NB4 (cell line): ENCODE results near the gene SYT3.
"Not testable (repeated sequence)": the region's sequence is repeated elsewhere in the genome, so short reads cannot be mapped to it uniquely, and the experiment has no call there.

ENCODE experiments used
- DNase-seq: peaks from one replicate; pipeline ENCODE4 v3.0.0; 2010; ENCODE audit warnings: low read depth
- H3K4me3 ChIP-seq: one replicate; pipeline ENCODE4 v1.5.1; 2011; ENCODE audit warnings: mild to moderate bottlenecking, low read depth, low read length, moderate library complexity
- MYC ChIP-seq: IDR thresholded peaks from 2 replicates; pipeline ENCODE4 v1.6.1; 2011; ENCODE audit warnings: low read depth, low read length
- POLR2A ChIP-seq: IDR thresholded peaks from 2 replicates; pipeline ENCODE4 v1.6.1; 2011; ENCODE audit warnings: mild to moderate bottlenecking; ENCODE audit not compliant: insufficient read length; ENCODE audit errors: extremely low read depth
- TF ChIP-seq, protein P1 (sequence below): IDR thresholded peaks from one replicate; pipeline ENCODE4 v1.5.1; 2012; ENCODE audit warnings: low read depth, low read length
- TF ChIP-seq, protein P2 (sequence below): IDR thresholded peaks from 2 replicates; pipeline ENCODE4 v1.6.1; 2011; ENCODE audit warnings: low read depth, low read length

The SYT3 gene

DNA sequence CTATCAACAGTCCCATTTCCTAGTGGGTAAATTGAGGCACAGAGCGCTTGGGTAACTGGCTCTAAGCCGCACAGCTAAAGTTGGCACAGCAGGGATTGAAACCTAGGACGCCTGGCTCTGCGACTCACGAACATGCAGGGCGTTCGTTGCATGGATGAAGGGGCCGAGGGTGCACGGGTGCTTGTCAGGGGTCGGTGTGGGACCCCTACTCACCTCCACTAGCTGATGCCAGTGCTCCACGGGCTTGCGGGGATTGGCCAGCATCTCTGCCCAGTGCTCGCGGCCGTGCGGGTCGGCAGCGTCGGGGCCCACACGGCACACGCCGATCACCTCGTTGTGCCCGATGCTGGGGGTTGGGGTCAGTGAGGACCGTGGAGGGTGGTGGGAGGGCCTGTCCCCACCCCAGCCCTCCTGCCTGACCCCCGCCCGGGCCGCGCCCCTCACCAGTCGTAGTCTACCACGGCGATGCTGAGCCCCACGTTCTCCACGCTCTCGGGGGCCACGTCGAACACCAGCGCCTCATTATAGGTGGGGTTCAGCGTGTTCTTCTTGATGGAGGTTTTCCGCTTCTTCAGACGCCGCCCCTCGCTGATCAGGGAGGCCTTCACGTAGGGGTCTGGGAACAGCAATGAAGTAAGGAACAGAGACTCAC is 14.6 kb downstream of the SYT3 start:
- H3K4me3 ChIP-seq: no peak overlapping the region
- TF ChIP-seq, protein P1, sequence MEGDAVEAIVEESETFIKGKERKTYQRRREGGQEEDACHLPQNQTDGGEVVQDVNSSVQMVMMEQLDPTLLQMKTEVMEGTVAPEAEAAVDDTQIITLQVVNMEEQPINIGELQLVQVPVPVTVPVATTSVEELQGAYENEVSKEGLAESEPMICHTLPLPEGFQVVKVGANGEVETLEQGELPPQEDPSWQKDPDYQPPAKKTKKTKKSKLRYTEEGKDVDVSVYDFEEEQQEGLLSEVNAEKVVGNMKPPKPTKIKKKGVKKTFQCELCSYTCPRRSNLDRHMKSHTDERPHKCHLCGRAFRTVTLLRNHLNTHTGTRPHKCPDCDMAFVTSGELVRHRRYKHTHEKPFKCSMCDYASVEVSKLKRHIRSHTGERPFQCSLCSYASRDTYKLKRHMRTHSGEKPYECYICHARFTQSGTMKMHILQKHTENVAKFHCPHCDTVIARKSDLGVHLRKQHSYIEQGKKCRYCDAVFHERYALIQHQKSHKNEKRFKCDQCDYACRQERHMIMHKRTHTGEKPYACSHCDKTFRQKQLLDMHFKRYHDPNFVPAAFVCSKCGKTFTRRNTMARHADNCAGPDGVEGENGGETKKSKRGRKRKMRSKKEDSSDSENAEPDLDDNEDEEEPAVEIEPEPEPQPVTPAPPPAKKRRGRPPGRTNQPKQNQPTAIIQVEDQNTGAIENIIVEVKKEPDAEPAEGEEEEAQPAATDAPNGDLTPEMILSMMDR: no peak
- no peak for TF ChIP-seq MYC
- no peak for TF ChIP-seq POLR2A
- no peak for DNase-seq

GRCh38 chr19:50620394-50620906 is 19.2 kb downstream of the SYT3 start:
- not testable (repeated sequence) for DNase-seq, H3K4me3 ChIP-seq

GRCh38 chr19:50619184-50619583 is 20.5 kb downstream of the SYT3 start:
- H3K4me3 ChIP-seq, DNase-seq: not testable (repeated sequence)

- H3K4me3 ChIP-seq, DNase-seq: not testable (repeated sequence)
Measured at GRCh38 chr19:50618379-50618778, 21.3 kb downstream of the SYT3 start.

GRCh38 chr19:50612504-50613404 is 26.9 kb downstream of the SYT3 start:
- H3K4me3 ChIP-seq, DNase-seq: not testable (repeated sequence)

- no peak overlapping the region for H3K4me3 ChIP-seq
- DNase-seq: peak; percentile 88
- TF ChIP-seq, protein P1: peak; percentile 55
- peak; percentile 43; the same call in 1 of the 2 replicates for TF ChIP-seq MYC
- no peak for TF ChIP-seq POLR2A
- TF ChIP-seq, protein P2, sequence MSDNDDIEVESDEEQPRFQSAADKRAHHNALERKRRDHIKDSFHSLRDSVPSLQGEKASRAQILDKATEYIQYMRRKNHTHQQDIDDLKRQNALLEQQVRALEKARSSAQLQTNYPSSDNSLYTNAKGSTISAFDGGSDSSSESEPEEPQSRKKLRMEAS: peak; percentile 38; the same call in 1 of the 2 replicates
Measured at GRCh38 chr19:50607874-50608785, 31.6 kb downstream of the SYT3 start.

GRCh38 chr19:50607388-50607787 is 32.3 kb downstream of the SYT3 start:
- DNase-seq: no peak
- H3K4me3 ChIP-seq: no peak overlapping the region
- TF ChIP-seq POLR2A: no peak
- TF ChIP-seq, protein P2: no peak
- TF ChIP-seq MYC: no peak
- TF ChIP-seq, protein P1: no peak

GRCh38 chr19:50606059-50606836 is 33.4 kb downstream of the SYT3 start:
- not testable (repeated sequence) for DNase-seq

More at GRCh38 chr19:50606059-50606836, 33.4 kb downstream of the SYT3 start:
- H3K4me3 ChIP-seq: not testable (repeated sequence)
